PC-3 (cell line): ENCODE data around the gene PRXL2A. TPM values are rescaled to one million over a fixed set of nuclear protein-coding genes. Genes with fewer than 3 reads are reported as not detected.

Experiments used
- ATAC-seq: fragments of 200-7000 bp; cut with Tn5 transposase; 2 replicates; pipeline ENCODE4 v1.9.1; 2020; ENCODE audit warnings: mild to moderate bottlenecking, moderate library complexity
- BruUV-seq: library from RNA; stranded (reverse); fragments of 400-500 nt; replicated peaks from 2 replicates; lab custom pipeline; 2021; lab: Mats Ljungman, UMichigan
- CTCF ChIA-PET: fragments of 300-600 bp; sonication (Branson Sonifier 250); formaldehyde crosslinking; loops from one replicate; lab custom pipeline; 2022; ENCODE audit warnings: antibody characterized with exemption; lab: Charles Lee
- POLR2A ChIA-PET: fragments of 300-600 bp; sonication (Branson Sonifier 250); formaldehyde crosslinking; loops from one replicate; lab custom pipeline; 2022; ENCODE audit warnings: antibody characterized with exemption; ENCODE audit not compliant: unreplicated experiment; lab: Charles Lee
- DNase-seq: peaks from one replicate; pipeline ENCODE4 v3.0.0-alpha.2; 2015
- H2AFZ ChIP-seq: fragments of 300-600 bp; sonication (generic); 2 replicates; pipeline ENCODE4 v1.6.0; 2016; ENCODE audit warnings: antibody characterized with exemption, low read length
- H3F3A ChIP-seq: fragments of 300-600 bp; sonication (generic); one replicate; pipeline ENCODE4 v1.6.0; 2017; ENCODE audit warnings: antibody characterized with exemption, low read length, control low read depth, mild to moderate bottlenecking; ENCODE audit not compliant: unreplicated experiment
- H3K27ac ChIP-seq: fragments of 300-600 bp; sonication (generic); 2 replicates; pipeline ENCODE4 v1.5.1; 2016; ENCODE audit warnings: mild to moderate bottlenecking, low read length
- H3K27me3 ChIP-seq: fragments of 300-600 bp; sonication (generic); 2 replicates; pipeline ENCODE4 v1.6.1; 2016; ENCODE audit warnings: low read length, mixed read lengths
- H3K36me3 ChIP-seq: fragments of 300-600 bp; sonication (generic); 2 replicates; pipeline ENCODE4 v1.6.1; 2016; ENCODE audit warnings: low read depth, mixed run types, low read length, mixed read lengths
- H3K4me1 ChIP-seq: fragments of 300-600 bp; sonication (generic); 2 replicates; pipeline ENCODE4 v1.5.1; 2016; ENCODE audit warnings: low read length; ENCODE audit not compliant: insufficient read depth
- H3K4me2 ChIP-seq: fragments of 300-600 bp; sonication (generic); 2 replicates; pipeline ENCODE4 v1.6.0; 2016; ENCODE audit warnings: low read length
- H3K4me3 ChIP-seq: fragments of 300-600 bp; sonication (generic); 2 replicates; pipeline ENCODE4 v1.5.1; 2016; ENCODE audit warnings: mild to moderate bottlenecking, low read length, mixed read lengths
- H3K79me2 ChIP-seq: fragments of 300-600 bp; sonication (generic); 2 replicates; pipeline ENCODE4 v1.6.1; 2017; ENCODE audit warnings: low read length, mixed read lengths
- H3K9ac ChIP-seq: fragments of 300-600 bp; sonication (generic); 2 replicates; pipeline ENCODE4 v1.6.0; 2016; ENCODE audit warnings: mild to moderate bottlenecking, low read length
- H3K9me2 ChIP-seq: fragments of 300-600 bp; sonication (generic); replicated peaks from 2 replicates; pipeline ENCODE4 v1.6.1; 2016; ENCODE audit warnings: mixed run types, low read length, mixed read lengths
- H3K9me3 ChIP-seq: fragments of 300-600 bp; sonication (generic); 2 replicates; pipeline ENCODE4 v1.6.1; 2016; ENCODE audit warnings: low read length, mixed read lengths
- H4K20me1 ChIP-seq: fragments of 300-600 bp; sonication (generic); 2 replicates; pipeline ENCODE4 v1.6.1; 2016; ENCODE audit warnings: low read length, mixed read lengths
- EZH2 ChIP-seq: fragments of 300-600 bp; sonication (generic); IDR thresholded peaks from one replicate; pipeline ENCODE4 v1.6.1; 2017; ENCODE audit warnings: antibody characterized with exemption, mild to moderate bottlenecking, low read length; ENCODE audit not compliant: unreplicated experiment
- EZH2phosphoT487 ChIP-seq: fragments of 300-600 bp; sonication (generic); IDR thresholded peaks from 2 replicates; pipeline ENCODE4 v1.6.1; 2018; ENCODE audit warnings: mild to moderate bottlenecking, antibody characterized with exemption, low read length, borderline replicate concordance
- intact Hi-C: fragments of 100-400 bp; cut with micrococcal nuclease; formaldehyde crosslinking; loops from 2 replicates; pipeline ENCODE4 v1.9.0; 2023
- total RNA-seq: library from RNA; depleted of rRNA; stranded (reverse); fragments of >200 nt; gene quantifications from 2 replicates; pipeline ENCODE4 v1.2.3, GENCODE V29; 2014
- TF ChIP-seq, protein P1 (sequence below): fragments of 300-600 bp; sonication (generic); conservative IDR thresholded peaks from 2 replicates; pipeline ENCODE4 v1.5.1; 2017; ENCODE audit warnings: antibody characterized with exemption, low read depth, mild to moderate bottlenecking, low read length

PRXL2A gene
- total RNA-seq, 1 experiment from 2014 or later: not detected

DNA sequence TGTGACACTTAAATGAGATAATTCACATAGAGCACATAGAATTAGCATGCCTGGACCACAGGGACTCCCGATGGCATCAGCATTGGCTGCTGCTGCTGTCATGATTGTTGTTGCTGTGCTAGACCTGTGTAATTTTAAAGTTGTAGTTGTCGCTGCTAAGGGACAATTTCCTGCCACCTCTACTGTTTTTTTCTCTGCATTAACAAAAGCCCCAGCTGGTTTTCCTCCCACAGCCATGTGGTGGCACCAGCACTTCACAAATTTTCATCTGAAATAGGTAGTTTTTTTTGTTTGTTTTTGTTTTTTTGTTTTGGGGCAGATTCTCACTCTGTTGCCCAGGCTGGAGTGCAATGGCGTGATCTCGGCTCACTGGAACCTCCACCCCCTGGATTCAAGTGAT, 25.4 kb upstream of the PRXL2A start:
- no peaks in the 10 kb centered on the region for H3K79me2 ChIP-seq
- no peaks in the 10 kb centered on the region for H3K9me2 ChIP-seq
- H3K27ac ChIP-seq: no peak overlapping the region
- no peak overlapping the region for H3K9ac ChIP-seq
- TF ChIP-seq EZH2 (no peak), EZH2phosphoT487 (no peak)
- TF ChIP-seq, protein P1, sequence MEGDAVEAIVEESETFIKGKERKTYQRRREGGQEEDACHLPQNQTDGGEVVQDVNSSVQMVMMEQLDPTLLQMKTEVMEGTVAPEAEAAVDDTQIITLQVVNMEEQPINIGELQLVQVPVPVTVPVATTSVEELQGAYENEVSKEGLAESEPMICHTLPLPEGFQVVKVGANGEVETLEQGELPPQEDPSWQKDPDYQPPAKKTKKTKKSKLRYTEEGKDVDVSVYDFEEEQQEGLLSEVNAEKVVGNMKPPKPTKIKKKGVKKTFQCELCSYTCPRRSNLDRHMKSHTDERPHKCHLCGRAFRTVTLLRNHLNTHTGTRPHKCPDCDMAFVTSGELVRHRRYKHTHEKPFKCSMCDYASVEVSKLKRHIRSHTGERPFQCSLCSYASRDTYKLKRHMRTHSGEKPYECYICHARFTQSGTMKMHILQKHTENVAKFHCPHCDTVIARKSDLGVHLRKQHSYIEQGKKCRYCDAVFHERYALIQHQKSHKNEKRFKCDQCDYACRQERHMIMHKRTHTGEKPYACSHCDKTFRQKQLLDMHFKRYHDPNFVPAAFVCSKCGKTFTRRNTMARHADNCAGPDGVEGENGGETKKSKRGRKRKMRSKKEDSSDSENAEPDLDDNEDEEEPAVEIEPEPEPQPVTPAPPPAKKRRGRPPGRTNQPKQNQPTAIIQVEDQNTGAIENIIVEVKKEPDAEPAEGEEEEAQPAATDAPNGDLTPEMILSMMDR: no peak
- H3K9me3 ChIP-seq: no peaks in the 10 kb centered on the region
- no peaks in the 10 kb centered on the region for H3F3A ChIP-seq
- H3K4me1 ChIP-seq: no peaks in the 10 kb centered on the region
- ChIA-PET CTCF (no interaction called here), POLR2A (no interaction called here)
- H2AFZ ChIP-seq: no peak overlapping the region
- no peak for DNase-seq
- no peak overlapping the region for H3K4me2 ChIP-seq
- no TSS peak for BruUV-seq
- no peaks in the 10 kb centered on the region for H4K20me1 ChIP-seq
- H3K4me3 ChIP-seq: no peak overlapping the region
- no peaks in the 10 kb centered on the region for H3K27me3 ChIP-seq
- intact Hi-C loops: no loop called here
- no peaks in the 10 kb centered on the region; the same call in 1 of the 2 replicates for H3K36me3 ChIP-seq
- ATAC-seq: no peak

DNA sequence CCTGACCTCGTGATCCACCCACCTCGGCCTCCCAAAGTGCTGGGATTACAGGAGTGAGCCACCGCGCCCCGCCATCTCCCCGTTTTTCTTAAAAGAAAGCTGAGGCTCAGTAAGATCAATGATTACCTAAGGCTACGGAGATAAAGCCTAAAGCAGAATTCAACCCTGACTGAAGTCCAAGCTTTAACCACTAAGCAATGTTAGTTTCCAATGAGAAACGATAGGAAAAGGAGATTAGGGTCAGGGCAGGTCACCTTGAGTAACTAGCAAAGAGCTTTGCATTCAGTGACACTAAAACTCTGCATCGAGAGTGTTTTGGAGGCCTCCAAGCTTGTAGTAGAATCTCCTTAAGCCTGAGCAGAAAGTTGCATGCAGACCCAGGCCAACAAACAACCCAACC, 17.6 kb upstream of the PRXL2A start:
- no peaks in the 10 kb centered on the region for H3K4me1 ChIP-seq
- no peak overlapping the region for H3K27ac ChIP-seq
- no peaks in the 10 kb centered on the region for H3K79me2 ChIP-seq
- H3K27me3 ChIP-seq: no peaks in the 10 kb centered on the region
- H3F3A ChIP-seq: no peaks in the 10 kb centered on the region
- no peak overlapping the region for H3K9ac ChIP-seq
- no TSS peak for BruUV-seq
- H3K4me2 ChIP-seq: no peak overlapping the region
- ATAC-seq: no peak
- H3K36me3 ChIP-seq: no peaks in the 10 kb centered on the region
- no peaks in the 10 kb centered on the region for H3K9me2 ChIP-seq
- TF ChIP-seq EZH2phosphoT487 (no peak), EZH2 (no peak)
- TF ChIP-seq, protein P1: no peak
- H2AFZ ChIP-seq: no peak overlapping the region
- CTCF ChIA-PET: no interaction called here
- H3K9me3 ChIP-seq: no peaks in the 10 kb centered on the region
- intact Hi-C loops: no loop called here
- no peaks in the 10 kb centered on the region for H4K20me1 ChIP-seq
- POLR2A ChIA-PET: no interaction called here
- no peak overlapping the region for H3K4me3 ChIP-seq
- no peak for DNase-seq

DNA sequence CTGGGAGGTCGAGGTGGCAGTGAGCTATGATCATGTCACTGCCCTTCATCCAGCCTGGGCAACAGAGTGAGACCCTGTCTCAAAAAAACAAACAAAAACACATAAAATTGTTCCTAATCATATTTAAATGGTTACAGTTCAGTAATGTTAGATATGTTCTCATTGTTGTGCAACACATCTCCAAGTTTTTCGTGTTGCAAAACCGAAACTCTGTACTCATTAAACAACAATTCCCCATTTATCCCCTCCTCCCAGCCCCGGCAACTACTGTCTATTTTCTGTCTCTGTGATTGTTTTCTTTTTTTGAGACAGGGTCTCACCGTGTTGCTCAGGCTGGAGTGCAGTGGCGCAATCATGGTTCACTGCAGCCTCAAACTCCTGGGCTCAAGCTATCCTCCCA, 16.1 kb upstream of the PRXL2A start:
- Histone ChIP-seq H3K79me2 (no peaks in the 10 kb centered on the region), H3K9ac (no peak overlapping the region), H3F3A (no peaks in the 10 kb centered on the region), H3K9me3 (no peaks in the 10 kb centered on the region), H3K4me2 (no peak overlapping the region), H4K20me1 (no peaks in the 10 kb centered on the region), H3K4me3 (no peak overlapping the region), H3K36me3 (no peaks in the 10 kb centered on the region), H3K9me2 (no peaks in the 10 kb centered on the region), H3K27me3 (no peaks in the 10 kb centered on the region), H3K4me1 (no peaks in the 10 kb centered on the region), H3K27ac (no peak overlapping the region), H2AFZ (no peak overlapping the region)
- ATAC-seq (no peak), DNase-seq (no peak)
- CTCF ChIA-PET: no interaction called here
- POLR2A ChIA-PET: no interaction called here
- intact Hi-C loops: no loop called here
- no TSS peak for BruUV-seq
- TF ChIP-seq EZH2phosphoT487 (no peak), EZH2 (no peak)
- TF ChIP-seq, protein P1: no peak
